Psoas muscle (tissue), 8 donors: Measurements from ENCODE around the gene PCF11. TPM values are rescaled to one million over a fixed set of nuclear protein-coding genes. Genes with fewer than 3 reads are reported as not detected.

ENCODE experiments used
- ATAC-seq, 4 donors: fragments of 200-7000 bp; cut with Tn5 transposase; one replicate each; pipeline ENCODE4 v1.9.1; 2020; ENCODE audit warnings: moderate library complexity in 3 of 4, mild to moderate bottlenecking in 2 of 4
- DNase-seq, 2 donors: peaks; one replicate each; pipeline ENCODE4 v3.0.0-alpha.2; 2020
- H3K27ac ChIP-seq: fragments of 200-600 bp; one replicate; pipeline ENCODE4 v1.8.0; 2022
- H3K27me3 ChIP-seq, 3 donors: fragments of 200-600 bp in 1 of 3; one replicate each; pipeline versions ENCODE4 v1.6.1 to v1.8.0; 2013 to 2022; ENCODE audit warnings: low read length in 2 of 3, mild to moderate bottlenecking in 2 of 3, moderate library complexity in 1 of 3; ENCODE audit not compliant: insufficient read depth in 3 of 3
- H3K36me3 ChIP-seq, 2 donors: fragments of 200-600 bp in 1 of 2; one replicate each; pipeline versions ENCODE4 v1.6.1 to v1.8.0; 2013 to 2022; ENCODE audit warnings: low read depth in 1 of 2, mild to moderate bottlenecking in 1 of 2, moderate library complexity in 1 of 2; ENCODE audit not compliant: insufficient read depth in 1 of 2
- H3K4me1 ChIP-seq: fragments of 200-600 bp; one replicate; pipeline ENCODE4 v1.8.0; 2022
- H3K4me3 ChIP-seq: fragments of 200-600 bp; one replicate; pipeline ENCODE4 v1.8.0; 2022; ENCODE audit warnings: mild to moderate bottlenecking
- H3K9me3 ChIP-seq: fragments of 200-600 bp; one replicate; pipeline ENCODE4 v1.8.0; 2022
- CTCF ChIP-seq: fragments of 200-600 bp; IDR thresholded peaks from one replicate; pipeline ENCODE4 v1.8.0; 2022; ENCODE audit warnings: antibody characterized with exemption
- WGBS, 3 donors: extraction: QIAGEN DNeasy Blood & Tissue Kit; methylation state at CpG; one replicate each; pipeline versions ENCODE4 v1.1.6 to v1.1.7; 2013; 5-methylcytosine and 5-hydroxymethylcytosine counted together
- intact Hi-C, 2 donors: fragments of 100-400 bp; cut with DNase I; formaldehyde crosslinking; loops; one replicate each; pipeline versions ENCODE4 v1.11.0 to v1.14.2; 2022
- polyA plus RNA-seq, 3 donors: library from polyadenylated mRNA; stranded (reverse); fragments of 200-250 nt; gene quantifications; one replicate each; pipeline ENCODE4 v1.2.3, GENCODE V29; 2013
- total RNA-seq, 4 donors: library from RNA; stranded (reverse); fragmentation: NEBNext Ultra II Directional in 2 of 4; extraction: Animal tissue kit (Norgen Biotek cat#: 25700) in 2 of 4; gene quantifications; one replicate each; pipeline versions ENCODE4 v1.2.1 to v1.2.4, GENCODE V29; 2021 to 2023
- donor health status: healthy with polysubstance abuse.
- donor health status: DM: no; HTN: no; CAD: no; lungs with moderate emphysema.
- donor health status: Bipolar disorder and iron deficiency.
- donor health status: healthy.
- donor health status: DM: yes; HTN: yes; CAD: no.
- donor health status: DM: no; HTN: no; CAD: no.
- donor health status: DM: no; HTN: no; CAD: no.
- donor health status: DM: yes; HTN: yes; CAD: no.

Gene PCF11
- total and polyA plus RNA-seq, 7 donors, result 19.2 to 57.4 (median 31.4) TPM

GRCh38 chr11:83159902-83160865 lies 3.3 kb downstream of the PCF11 start:
- intact Hi-C loops, result loop anchor here (5.0 kb wide), 3 partner anchors 32 to 258 kb away; partner anchors contain the start of genes ANKRD42 (in 2 of the 2), DDIAS (in 1 of the 2) and PRCP (in 1 of the 2)
- no peak for ATAC-seq
- peak overlapping the region; percentile 94 for H3K4me3 ChIP-seq
- H3K36me3 ChIP-seq, result peaks cover 0 to 45% of the 10 kb centered on the region in 2 donors
- WGBS, 3 donors, result 14 to 27% (median 16%) methylated on average over 6 of the region's 6 CpGs
- H3K9me3 ChIP-seq, result no peaks in the 10 kb centered on the region
- H3K27me3 ChIP-seq, result no peaks in the 10 kb centered on the region
- H3K27ac ChIP-seq, result peak overlapping the region; percentile 98
- no peak for TF ChIP-seq CTCF
- DNase-seq, result no peak
- H3K4me1 ChIP-seq, result peaks cover 41% of the 10 kb centered on the region

DNA sequence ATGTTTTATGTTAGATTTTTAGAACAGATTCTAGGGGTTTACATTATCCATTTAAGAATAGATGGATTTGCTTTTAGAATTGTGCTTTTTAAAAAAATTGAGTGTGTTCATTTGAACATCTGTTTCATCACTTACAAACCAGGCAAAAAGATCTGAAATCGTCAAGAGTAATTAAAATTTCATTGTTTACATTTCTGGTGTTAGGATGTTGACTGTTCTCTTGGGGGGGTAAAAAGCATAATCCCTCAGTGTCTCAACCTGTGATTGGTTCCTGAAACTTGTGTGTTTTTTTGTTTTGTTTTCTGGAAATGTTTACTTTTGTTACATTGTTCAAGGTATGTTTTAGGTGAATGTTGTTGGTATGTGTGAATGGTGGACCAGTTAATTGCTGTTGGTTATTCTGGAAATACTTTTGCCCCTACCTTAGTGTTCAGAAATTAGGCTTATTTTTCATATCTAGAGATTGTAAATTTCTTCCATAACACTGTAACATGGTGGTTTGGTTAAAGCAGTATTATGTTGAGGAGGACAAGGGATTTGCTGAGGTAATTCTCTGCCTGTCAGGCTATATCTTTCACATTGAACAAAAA lies 4.8 kb downstream of the PCF11 start:
- Histone ChIP-seq H3K4me1 (peaks cover 41% of the 10 kb centered on the region), H3K9me3 (no peaks in the 10 kb centered on the region), H3K27ac (peak overlapping the region; percentile 13), H3K36me3 (peaks cover 3 to 60% of the 10 kb centered on the region in 2 donors), H3K4me3 (peak overlapping the region; percentile 94), H3K27me3 (no peaks in the 10 kb centered on the region)
- DNase-seq (no peak), ATAC-seq (no peak)
- intact Hi-C loops, result no loop called here
- TF ChIP-seq CTCF, result no peak
- 30 to 34% (median 30%) methylated on average over 1 of the region's 1 CpG for WGBS, 3 donors

DNA sequence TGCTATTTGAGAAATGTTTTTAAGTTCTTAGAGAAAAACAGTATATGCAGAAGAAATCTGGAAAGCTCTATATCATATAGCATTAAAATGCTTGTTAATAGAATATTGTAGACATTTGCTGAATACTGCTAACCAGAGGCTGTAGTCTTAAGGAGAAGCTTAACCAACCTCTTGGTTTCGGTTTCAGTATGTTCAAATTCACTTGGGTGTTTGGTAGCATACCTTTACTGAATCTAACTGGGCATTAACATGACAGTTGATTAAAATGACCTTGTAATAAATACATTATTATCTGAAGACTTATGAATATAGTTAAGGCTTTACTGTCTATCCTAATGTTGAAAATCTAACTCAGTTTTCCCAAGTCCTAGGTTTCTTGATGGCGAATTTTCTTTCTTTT lies 5.4 kb downstream of the PCF11 start:
- no peak for ATAC-seq
- H3K4me3 ChIP-seq, result peak overlapping the region; percentile 33
- H3K4me1 ChIP-seq, result peaks cover 41% of the 10 kb centered on the region
- intact Hi-C loops, result no loop called here
- 69 to 86% (median 71%) methylated on average over 2 of the region's 2 CpGs for WGBS, 3 donors
- no peak for TF ChIP-seq CTCF
- no peaks in the 10 kb centered on the region for H3K27me3 ChIP-seq
- peaks cover 3 to 67% of the 10 kb centered on the region in 2 donors for H3K36me3 ChIP-seq
- H3K9me3 ChIP-seq, result no peaks in the 10 kb centered on the region
- DNase-seq, result no peak
- peak overlapping the region; percentile 13 for H3K27ac ChIP-seq

- TF ChIP-seq CTCF, result no peak
- DNase-seq (no peak), ATAC-seq (no peak)
- H3K4me3 ChIP-seq, result no peak overlapping the region
- intact Hi-C loops, result no loop called here
- H3K27ac ChIP-seq, result no peak overlapping the region
- H3K4me1 ChIP-seq, result peaks cover 45% of the 10 kb centered on the region
- WGBS, 3 donors, result 94 to 98% (median 97%) methylated on average over 11 of the region's 11 CpGs
- H3K9me3 ChIP-seq, result no peaks in the 10 kb centered on the region
- peaks cover 9 to 83% of the 10 kb centered on the region in 2 donors for H3K36me3 ChIP-seq
- no peaks in the 10 kb centered on the region for H3K27me3 ChIP-seq
These were observed 9.4 kb downstream of the PCF11 start for GRCh38 chr11:83166193-83166866.
